K562 (cell line): ENCODE results near the gene AS3MT. TPM values are rescaled to one million over a fixed set of nuclear protein-coding genes. Genes with fewer than 3 reads are reported as not detected.

Experiments used
- CBX3 ChIP-seq, 2 experiments: IDR thresholded peaks; 1 replicate in 1 of 2; 2 replicates in 1 of 2; pipeline ENCODE4 v1.6.1; 2012; ENCODE audit warnings: inconsistent platforms in 2 of 2, low read length in 2 of 2, borderline replicate concordance in 1 of 2, control low read depth in 1 of 2
- HDAC8 ChIP-seq: fragments of 450-650 bp; IDR thresholded peaks from 2 replicates; pipeline ENCODE4 v1.6.1; 2016; ENCODE audit warnings: mild to moderate bottlenecking, missing genetic modification characterization, moderate library complexity, missing compliant biosample characterization
- HSF4 ChIP-seq: fragments of 250-450 bp; sonication (Bioruptor Pico); IDR thresholded peaks from 2 replicates; pipeline ENCODE4 v2.1.2; 2022; ENCODE audit warnings: mild to moderate bottlenecking, moderate library complexity, borderline replicate concordance
- KLF1 ChIP-seq: fragments of 450-650 bp; IDR thresholded peaks from 2 replicates; pipeline ENCODE4 v1.6.1; 2016; ENCODE audit warnings: missing genetic modification characterization, missing compliant biosample characterization
- MTA3 ChIP-seq: fragments of 450-650 bp; formaldehyde crosslinking; IDR thresholded peaks from 2 replicates; pipeline ENCODE4 v1.6.1; 2017; ENCODE audit warnings: mild to moderate bottlenecking, borderline replicate concordance
- SAP30 ChIP-seq: fragments of 200-600 bp; sonication (generic); IDR thresholded peaks from 2 replicates; pipeline ENCODE4 v1.6.1; 2012; ENCODE audit warnings: borderline replicate concordance, low read depth, mild to moderate bottlenecking, moderate library complexity, low read length, control low read depth, inconsistent platforms; ENCODE audit not compliant: insufficient read depth, poor library complexity, severe bottlenecking
- SOX6 ChIP-seq: fragments of 450-650 bp; IDR thresholded peaks from 2 replicates; pipeline ENCODE4 v1.6.1; 2014; ENCODE audit warnings: mild to moderate bottlenecking
- U2AF2 ChIP-seq: fragments of 200-400 bp; formaldehyde crosslinking; optimal IDR thresholded peaks from 2 replicates; pipeline ENCODE3; 2017; ENCODE audit warnings: low read depth, mild to moderate bottlenecking, low read length
- XRCC5 ChIP-seq: fragments of 200-400 bp; formaldehyde crosslinking; IDR thresholded peaks from 2 replicates; pipeline ENCODE4 v1.6.1; 2017; ENCODE audit warnings: low read depth, mild to moderate bottlenecking, low read length
- ZNF124 ChIP-seq: sonication (generic); formaldehyde crosslinking; IDR thresholded peaks from 2 replicates; pipeline ENCODE4 v1.8.1; 2022; ENCODE audit warnings: missing genetic modification reagents
- ZNF232 ChIP-seq: sonication (generic); formaldehyde crosslinking; IDR thresholded peaks from 2 replicates; pipeline ENCODE4 v1.8.0; 2022; ENCODE audit warnings: mild to moderate bottlenecking, missing genetic modification reagents
- polyA plus RNA-seq, 8 experiments: library from polyadenylated mRNA; depleted of rRNA in 4 of 8; stranded (reverse) in 5 of 8; unstranded in 3 of 8; fragments of >200 nt; fragmentation: Nextera tagmentation in 2 of 8; fragmentation: Illumina TruSeq in 1 of 8; extraction: Ambion mirVana in 2 of 8; extraction: Trizol in 1 of 8; gene quantifications; 2 replicates each; pipeline versions ENCODE4 v1.2.1 to v1.2.3, GENCODE V29; 2011 to 2014; ENCODE audit warnings: inconsistent platforms in 1 of 8, missing spikeins in 1 of 8
- total RNA-seq, 7 experiments: library from RNA; depleted of rRNA in 6 of 7; stranded (reverse); fragments of >200 nt in 6 of 7; fragmentation: Illumina TruSeq in 2 of 7; extraction: Trizol in 2 of 7; gene quantifications; 2 replicates each; pipeline versions ENCODE4 v1.2.1 to v1.2.3, GENCODE V29; 2011 to 2021; ENCODE audit warnings: low replicate concordance in 1 of 7
- TF ChIP-seq, protein P1 (sequence below): fragments of 250-450 bp; sonication (Bioruptor Pico); IDR thresholded peaks from 2 replicates; pipeline ENCODE4 v1.4.0; 2020; ENCODE audit warnings: mild to moderate bottlenecking, moderate library complexity, borderline replicate concordance
- TF ChIP-seq, protein P2 (sequence below): sonication (generic); formaldehyde crosslinking; IDR thresholded peaks from 2 replicates; pipeline ENCODE4 v1.8.0; 2022; ENCODE audit warnings: mild to moderate bottlenecking, missing genetic modification reagents
- TF ChIP-seq, protein P3 (sequence below): fragments of 200-800 bp; sonication (Bioruptor generic); IDR thresholded peaks from 2 replicates; pipeline ENCODE4 v1.6.1; 2016; ENCODE audit warnings: missing genetic modification characterization, missing compliant biosample characterization

The AS3MT gene
- total and polyA plus RNA-seq, 9 of the 15 experiments (the other 6 are each of a cell fraction or from before 2014, with no cell fraction given), result 0.04 to 0.33 (median 0.19) TPM; not detected in 2

DNA sequence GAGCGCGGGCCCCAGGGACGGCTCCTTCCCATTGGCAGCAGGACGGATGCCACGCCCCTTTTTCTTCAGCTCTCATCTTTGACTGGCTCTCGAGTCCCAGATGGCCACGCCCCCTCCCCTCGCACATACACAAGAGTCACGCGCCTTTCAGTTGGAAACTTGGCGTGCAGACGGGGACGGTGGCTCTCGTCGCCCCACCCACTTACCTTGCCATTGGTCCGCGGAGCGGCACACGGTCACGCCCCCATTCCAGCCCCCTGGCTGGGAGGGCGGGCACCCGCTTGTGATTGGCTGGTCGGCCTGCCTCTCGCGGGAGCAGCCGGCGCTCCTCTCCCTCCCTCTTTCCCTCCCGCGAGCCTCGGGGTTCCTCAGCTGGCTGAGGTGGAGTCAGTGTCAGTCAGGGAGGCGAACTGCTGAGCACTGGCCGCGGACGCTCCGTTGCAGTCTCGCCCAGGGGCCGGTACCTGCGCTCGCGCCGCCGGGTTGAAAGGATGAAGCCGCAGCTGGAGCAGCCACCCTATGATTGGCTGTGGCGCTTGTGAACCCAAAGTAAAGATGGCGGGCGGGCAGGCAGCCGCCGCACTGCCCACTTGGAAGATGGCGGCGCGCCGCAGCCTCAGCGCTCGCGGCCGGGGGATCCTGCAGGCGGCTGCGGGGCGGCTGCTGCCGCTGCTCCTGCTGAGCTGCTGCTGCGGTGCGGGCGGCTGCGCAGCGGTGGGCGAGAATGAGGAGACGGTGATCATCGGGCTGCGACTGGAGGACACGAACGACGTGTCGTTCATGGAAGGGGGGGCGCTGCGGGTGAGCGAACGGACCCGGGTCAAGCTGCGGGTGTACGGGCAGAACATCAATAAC, 48.9 kb downstream of the AS3MT start, which contains the start of gene CNNM2 (continued):
- TF ChIP-seq KLF1 (tag) (no peak), ZNF232 (CRISPR knock-in tag) (no peak), HDAC8 (tag) (no peak), SAP30 (peak; percentile 43), HSF4 (no peak), XRCC5 (0 out of 2 replicates have a peak, but pooled peaks have one; percentile 11), MTA3 (no peak), ZNF124 (no peak), U2AF2 (no peak), CBX3 (IDR thresholded peaks at IDR 0.05; ENCODE audit: borderline replicate concordance in 1 of 2, low read length in 2 of 2) (no peak), SOX6 (no peak)
- TF ChIP-seq, protein P1, sequence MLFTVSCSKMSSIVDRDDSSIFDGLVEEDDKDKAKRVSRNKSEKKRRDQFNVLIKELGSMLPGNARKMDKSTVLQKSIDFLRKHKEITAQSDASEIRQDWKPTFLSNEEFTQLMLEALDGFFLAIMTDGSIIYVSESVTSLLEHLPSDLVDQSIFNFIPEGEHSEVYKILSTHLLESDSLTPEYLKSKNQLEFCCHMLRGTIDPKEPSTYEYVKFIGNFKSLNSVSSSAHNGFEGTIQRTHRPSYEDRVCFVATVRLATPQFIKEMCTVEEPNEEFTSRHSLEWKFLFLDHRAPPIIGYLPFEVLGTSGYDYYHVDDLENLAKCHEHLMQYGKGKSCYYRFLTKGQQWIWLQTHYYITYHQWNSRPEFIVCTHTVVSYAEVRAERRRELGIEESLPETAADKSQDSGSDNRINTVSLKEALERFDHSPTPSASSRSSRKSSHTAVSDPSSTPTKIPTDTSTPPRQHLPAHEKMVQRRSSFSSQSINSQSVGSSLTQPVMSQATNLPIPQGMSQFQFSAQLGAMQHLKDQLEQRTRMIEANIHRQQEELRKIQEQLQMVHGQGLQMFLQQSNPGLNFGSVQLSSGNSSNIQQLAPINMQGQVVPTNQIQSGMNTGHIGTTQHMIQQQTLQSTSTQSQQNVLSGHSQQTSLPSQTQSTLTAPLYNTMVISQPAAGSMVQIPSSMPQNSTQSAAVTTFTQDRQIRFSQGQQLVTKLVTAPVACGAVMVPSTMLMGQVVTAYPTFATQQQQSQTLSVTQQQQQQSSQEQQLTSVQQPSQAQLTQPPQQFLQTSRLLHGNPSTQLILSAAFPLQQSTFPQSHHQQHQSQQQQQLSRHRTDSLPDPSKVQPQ (CRISPR knock-in tag), result no peak
- TF ChIP-seq, protein P2, sequence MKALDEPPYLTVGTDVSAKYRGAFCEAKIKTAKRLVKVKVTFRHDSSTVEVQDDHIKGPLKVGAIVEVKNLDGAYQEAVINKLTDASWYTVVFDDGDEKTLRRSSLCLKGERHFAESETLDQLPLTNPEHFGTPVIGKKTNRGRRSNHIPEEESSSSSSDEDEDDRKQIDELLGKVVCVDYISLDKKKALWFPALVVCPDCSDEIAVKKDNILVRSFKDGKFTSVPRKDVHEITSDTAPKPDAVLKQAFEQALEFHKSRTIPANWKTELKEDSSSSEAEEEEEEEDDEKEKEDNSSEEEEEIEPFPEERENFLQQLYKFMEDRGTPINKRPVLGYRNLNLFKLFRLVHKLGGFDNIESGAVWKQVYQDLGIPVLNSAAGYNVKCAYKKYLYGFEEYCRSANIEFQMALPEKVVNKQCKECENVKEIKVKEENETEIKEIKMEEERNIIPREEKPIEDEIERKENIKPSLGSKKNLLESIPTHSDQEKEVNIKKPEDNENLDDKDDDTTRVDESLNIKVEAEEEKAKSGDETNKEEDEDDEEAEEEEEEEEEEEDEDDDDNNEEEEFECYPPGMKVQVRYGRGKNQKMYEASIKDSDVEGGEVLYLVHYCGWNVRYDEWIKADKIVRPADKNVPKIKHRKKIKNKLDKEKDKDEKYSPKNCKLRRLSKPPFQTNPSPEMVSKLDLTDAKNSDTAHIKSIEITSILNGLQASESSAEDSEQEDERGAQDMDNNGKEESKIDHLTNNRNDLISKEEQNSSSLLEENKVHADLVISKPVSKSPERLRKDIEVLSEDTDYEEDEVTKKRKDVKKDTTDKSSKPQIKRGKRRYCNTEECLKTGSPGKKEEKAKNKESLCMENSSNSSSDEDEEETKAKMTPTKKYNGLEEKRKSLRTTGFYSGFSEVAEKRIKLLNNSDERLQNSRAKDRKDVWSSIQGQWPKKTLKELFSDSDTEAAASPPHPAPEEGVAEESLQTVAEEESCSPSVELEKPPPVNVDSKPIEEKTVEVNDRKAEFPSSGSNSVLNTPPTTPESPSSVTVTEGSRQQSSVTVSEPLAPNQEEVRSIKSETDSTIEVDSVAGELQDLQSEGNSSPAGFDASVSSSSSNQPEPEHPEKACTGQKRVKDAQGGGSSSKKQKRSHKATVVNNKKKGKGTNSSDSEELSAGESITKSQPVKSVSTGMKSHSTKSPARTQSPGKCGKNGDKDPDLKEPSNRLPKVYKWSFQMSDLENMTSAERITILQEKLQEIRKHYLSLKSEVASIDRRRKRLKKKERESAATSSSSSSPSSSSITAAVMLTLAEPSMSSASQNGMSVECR (CRISPR knock-in tag), result peak; percentile 35; the same call in 1 of the 2 replicates
- TF ChIP-seq, protein P3, sequence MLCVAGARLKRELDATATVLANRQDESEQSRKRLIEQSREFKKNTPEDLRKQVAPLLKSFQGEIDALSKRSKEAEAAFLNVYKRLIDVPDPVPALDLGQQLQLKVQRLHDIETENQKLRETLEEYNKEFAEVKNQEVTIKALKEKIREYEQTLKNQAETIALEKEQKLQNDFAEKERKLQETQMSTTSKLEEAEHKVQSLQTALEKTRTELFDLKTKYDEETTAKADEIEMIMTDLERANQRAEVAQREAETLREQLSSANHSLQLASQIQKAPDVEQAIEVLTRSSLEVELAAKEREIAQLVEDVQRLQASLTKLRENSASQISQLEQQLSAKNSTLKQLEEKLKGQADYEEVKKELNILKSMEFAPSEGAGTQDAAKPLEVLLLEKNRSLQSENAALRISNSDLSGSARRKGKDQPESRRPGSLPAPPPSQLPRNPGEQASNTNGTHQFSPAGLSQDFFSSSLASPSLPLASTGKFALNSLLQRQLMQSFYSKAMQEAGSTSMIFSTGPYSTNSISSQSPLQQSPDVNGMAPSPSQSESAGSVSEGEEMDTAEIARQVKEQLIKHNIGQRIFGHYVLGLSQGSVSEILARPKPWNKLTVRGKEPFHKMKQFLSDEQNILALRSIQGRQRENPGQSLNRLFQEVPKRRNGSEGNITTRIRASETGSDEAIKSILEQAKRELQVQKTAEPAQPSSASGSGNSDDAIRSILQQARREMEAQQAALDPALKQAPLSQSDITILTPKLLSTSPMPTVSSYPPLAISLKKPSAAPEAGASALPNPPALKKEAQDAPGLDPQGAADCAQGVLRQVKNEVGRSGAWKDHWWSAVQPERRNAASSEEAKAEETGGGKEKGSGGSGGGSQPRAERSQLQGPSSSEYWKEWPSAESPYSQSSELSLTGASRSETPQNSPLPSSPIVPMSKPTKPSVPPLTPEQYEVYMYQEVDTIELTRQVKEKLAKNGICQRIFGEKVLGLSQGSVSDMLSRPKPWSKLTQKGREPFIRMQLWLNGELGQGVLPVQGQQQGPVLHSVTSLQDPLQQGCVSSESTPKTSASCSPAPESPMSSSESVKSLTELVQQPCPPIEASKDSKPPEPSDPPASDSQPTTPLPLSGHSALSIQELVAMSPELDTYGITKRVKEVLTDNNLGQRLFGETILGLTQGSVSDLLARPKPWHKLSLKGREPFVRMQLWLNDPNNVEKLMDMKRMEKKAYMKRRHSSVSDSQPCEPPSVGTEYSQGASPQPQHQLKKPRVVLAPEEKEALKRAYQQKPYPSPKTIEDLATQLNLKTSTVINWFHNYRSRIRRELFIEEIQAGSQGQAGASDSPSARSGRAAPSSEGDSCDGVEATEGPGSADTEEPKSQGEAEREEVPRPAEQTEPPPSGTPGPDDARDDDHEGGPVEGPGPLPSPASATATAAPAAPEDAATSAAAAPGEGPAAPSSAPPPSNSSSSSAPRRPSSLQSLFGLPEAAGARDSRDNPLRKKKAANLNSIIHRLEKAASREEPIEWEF (CRISPR knock-in tag), result no peak
